ENCODE measurements around the gene RNF214.
"Not testable (repeated sequence)": the region's sequence is repeated elsewhere in the genome, so short reads cannot be mapped to it uniquely, and the experiment has no call there.

RNF214 gene

GRCh38 chr11:117269856-117270255, 37.4 kb downstream of the RNF214 start:
- Mint-ChIP-seq H3K27me3 (no peaks in the 10 kb centered on the region), H3K4me3 (no peak overlapping the region)

DNA sequence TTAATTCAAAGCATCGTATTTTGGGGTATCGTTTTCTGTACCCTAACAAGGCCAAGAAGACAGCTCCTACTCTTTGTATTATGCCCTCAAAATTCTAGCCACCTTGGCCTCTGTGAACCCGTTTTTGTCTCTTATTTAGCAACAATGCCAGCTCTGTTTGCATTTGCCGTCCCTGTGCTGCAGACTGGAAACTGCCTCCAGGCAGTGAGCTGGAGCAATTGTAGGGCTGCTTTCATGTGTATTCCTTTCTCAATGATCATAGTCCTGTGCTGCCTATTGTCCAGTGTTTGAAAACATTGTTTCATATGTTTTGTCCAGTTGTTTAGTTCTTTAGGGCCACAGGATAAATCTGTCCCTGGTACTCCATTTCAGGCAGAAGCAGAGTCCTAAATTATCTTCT, 38.7 kb downstream of the RNF214 start:
- no peaks in the 10 kb centered on the region for H3K27me3 Mint-ChIP-seq
- H3K36me3 Mint-ChIP-seq, result peaks cover 25% of the 10 kb centered on the region
- no peak overlapping the region for H3K27ac Mint-ChIP-seq
- no peak overlapping the region for H3K4me3 Mint-ChIP-seq
- peaks cover 7% of the 10 kb centered on the region for H3K4me1 Mint-ChIP-seq (ENCODE audit: low read depth)
- peaks cover 8% of the 10 kb centered on the region for H3K9me3 Mint-ChIP-seq (ENCODE audit: low read depth)

More at GRCh38 chr11:117269856-117270255, 37.4 kb downstream of the RNF214 start:
- peaks cover 3% of the 10 kb centered on the region for H3K4me1 Mint-ChIP-seq (ENCODE audit: low read depth)
- peaks cover 8% of the 10 kb centered on the region for H3K9me3 Mint-ChIP-seq (ENCODE audit: low read depth)
- H3K36me3 Mint-ChIP-seq, result peaks cover 23% of the 10 kb centered on the region
- H3K27ac Mint-ChIP-seq, result no peak overlapping the region

- H3K27ac Mint-ChIP-seq; H3K4me3 Mint-ChIP-seq; H3K9me3 Mint-ChIP-seq (ENCODE audit: low read depth); H3K27me3 Mint-ChIP-seq; H3K4me1 Mint-ChIP-seq (ENCODE audit: low read depth): not testable (repeated sequence)
- H3K36me3 Mint-ChIP-seq, result peaks cover 25% of the 10 kb centered on the region
Measured at GRCh38 chr11:117272175-117272574, 39.7 kb downstream of the RNF214 start.

DNA sequence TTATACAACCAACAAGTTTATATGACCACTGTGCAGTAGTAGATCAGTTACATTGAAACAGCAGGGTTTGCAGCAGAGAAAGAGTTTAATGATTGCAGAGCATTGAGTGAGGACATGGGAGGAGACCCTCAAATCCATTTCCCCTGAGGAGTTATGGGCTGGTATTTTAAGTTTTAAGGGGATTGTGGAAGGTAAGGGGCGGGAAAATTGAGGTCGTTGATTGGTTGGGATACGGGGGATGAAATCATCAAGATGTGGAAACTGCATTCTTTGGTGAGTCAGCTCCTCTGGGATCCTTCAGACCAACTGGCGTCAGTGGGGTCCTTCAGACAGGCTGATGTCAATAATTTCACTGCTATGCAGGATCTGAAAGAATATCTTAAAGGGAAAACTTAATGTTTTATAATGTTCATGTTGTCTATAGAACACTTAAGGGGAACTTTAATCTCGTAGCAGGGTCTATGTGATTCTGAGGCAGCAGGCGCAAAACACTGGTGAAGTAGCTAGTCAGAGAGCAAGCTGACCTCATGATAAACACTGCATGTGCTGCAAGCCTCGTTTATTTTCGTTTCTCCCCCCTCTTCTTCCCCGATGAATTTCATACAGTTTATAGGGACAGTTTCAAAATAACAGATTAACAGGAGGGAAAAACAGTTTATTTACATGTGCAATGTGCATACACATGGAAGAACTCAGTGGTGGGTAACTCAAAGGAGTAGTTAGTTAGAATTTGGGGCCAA, 41.2 kb downstream of the RNF214 start:
- Mint-ChIP-seq H3K27ac (no peak overlapping the region), H3K4me1 (ENCODE audit: low read depth) (peaks cover 7% of the 10 kb centered on the region), H3K4me3 (no peak overlapping the region)

GRCh38 chr11:117278347-117278746, 45.9 kb downstream of the RNF214 start:
- Mint-ChIP-seq H3K27me3 (no peaks in the 10 kb centered on the region), H3K27ac (no peak overlapping the region), H3K4me1 (ENCODE audit: low read depth) (peaks cover 17% of the 10 kb centered on the region)

More for the DNA sequence above, 41.2 kb downstream of the RNF214 start:
- H3K36me3 Mint-ChIP-seq, result peaks cover 21% of the 10 kb centered on the region
- H3K27me3 Mint-ChIP-seq, result no peaks in the 10 kb centered on the region
- peaks cover 8% of the 10 kb centered on the region for H3K9me3 Mint-ChIP-seq (ENCODE audit: low read depth)

DNA sequence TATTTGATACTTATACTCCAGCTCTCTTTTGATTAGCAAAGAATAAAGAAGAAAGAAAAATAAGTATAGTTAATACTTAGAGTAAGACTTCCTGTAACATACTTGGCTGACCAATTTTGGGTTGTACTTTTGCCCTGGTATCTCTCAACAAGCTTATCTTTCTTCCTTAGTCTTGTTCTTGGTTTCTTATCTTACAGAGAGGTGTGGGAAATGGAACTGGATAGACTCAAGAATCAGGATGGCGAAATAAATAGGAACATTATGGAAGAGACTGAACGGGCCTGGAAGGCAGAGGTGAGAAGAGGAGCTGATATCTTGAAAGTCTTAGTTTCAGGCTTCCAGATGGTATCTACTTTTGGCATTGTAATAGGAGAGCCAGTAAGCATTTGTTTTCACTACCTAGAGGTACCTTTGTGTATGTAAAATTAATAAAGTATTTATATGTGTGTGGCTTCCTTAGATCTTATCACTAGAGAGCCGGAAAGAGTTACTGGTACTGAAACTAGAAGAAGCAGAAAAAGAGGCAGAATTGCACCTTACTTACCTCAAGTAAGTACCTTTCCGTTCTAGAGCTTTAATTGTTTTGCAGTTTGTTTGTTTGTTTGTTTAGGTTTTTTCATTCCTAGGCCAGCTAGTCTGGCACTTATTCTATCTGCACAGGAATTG, 47.4 kb downstream of the RNF214 start:
- peaks cover 14% of the 10 kb centered on the region for H3K4me1 Mint-ChIP-seq (ENCODE audit: low read depth)
- H3K27me3 Mint-ChIP-seq, result no peaks in the 10 kb centered on the region
- peaks cover 14% of the 10 kb centered on the region for H3K36me3 Mint-ChIP-seq
- H3K9me3 Mint-ChIP-seq (ENCODE audit: low read depth), result no peaks in the 10 kb centered on the region
- peak overlapping the region; percentile 51 for H3K4me3 Mint-ChIP-seq
- peak overlapping the region; percentile 72 for H3K27ac Mint-ChIP-seq

More at GRCh38 chr11:117278347-117278746, 45.9 kb downstream of the RNF214 start:
- peaks cover 3% of the 10 kb centered on the region for H3K9me3 Mint-ChIP-seq (ENCODE audit: low read depth)
- H3K4me3 Mint-ChIP-seq, result no peak overlapping the region
- H3K36me3 Mint-ChIP-seq, result peaks cover 20% of the 10 kb centered on the region

DNA sequence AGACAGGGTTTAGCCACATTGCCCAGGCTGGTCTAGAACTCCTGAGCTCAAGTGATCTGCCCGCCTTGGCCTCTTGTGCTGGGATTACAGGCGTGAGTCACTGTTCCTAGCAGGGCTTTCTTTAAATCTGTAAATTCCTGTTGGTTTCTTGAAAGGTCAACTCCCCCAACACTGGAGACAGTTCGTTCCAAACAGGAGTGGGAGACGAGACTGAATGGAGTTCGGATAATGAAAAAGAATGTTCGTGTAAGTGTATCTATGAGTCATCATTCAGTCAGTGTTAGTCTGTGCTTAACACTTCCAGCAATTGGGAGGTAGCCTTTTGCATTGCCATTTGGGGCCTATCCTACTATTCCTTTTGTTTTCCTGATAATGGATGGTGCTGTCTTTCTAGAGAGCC, 48.7 kb downstream of the RNF214 start:
- H3K36me3 Mint-ChIP-seq, result peaks cover 13% of the 10 kb centered on the region
- H3K27me3 Mint-ChIP-seq, result no peaks in the 10 kb centered on the region
- H3K4me3 Mint-ChIP-seq, result no peak overlapping the region
- H3K4me1 Mint-ChIP-seq (ENCODE audit: low read depth), result peaks cover 10% of the 10 kb centered on the region
- no peak overlapping the region for H3K27ac Mint-ChIP-seq
- no peaks in the 10 kb centered on the region for H3K9me3 Mint-ChIP-seq (ENCODE audit: low read depth)

DNA sequence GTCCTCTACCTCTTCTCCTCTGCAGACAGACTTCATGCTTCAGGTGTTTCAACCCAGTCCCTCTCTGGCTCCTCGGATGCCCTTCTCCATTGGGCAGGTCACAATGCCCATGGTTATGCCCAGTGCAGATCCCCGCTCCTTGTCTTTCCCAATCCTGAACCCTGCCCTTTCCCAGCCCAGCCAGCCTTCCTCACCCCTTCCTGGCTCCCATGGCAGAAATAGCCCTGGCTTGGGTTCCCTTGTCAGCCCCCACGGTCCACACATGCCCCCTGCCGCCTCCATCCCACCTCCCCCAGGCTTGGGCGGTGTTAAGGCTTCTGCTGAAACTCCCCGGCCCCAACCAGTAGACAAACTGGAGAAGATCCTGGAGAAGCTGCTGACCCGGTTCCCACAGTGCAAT, 49.4 kb downstream of the RNF214 start:
- no peak overlapping the region for H3K27ac Mint-ChIP-seq
- no peak overlapping the region for H3K4me3 Mint-ChIP-seq
- H3K9me3 Mint-ChIP-seq (ENCODE audit: low read depth), result no peaks in the 10 kb centered on the region

GRCh38 chr11:117282956-117283355, 50.5 kb downstream of the RNF214 start:
- Mint-ChIP-seq H3K4me3 (no peak overlapping the region), H3K27ac (no peak overlapping the region), H3K4me1 (ENCODE audit: low read depth) (peaks cover 10% of the 10 kb centered on the region), H3K27me3 (no peaks in the 10 kb centered on the region), H3K9me3 (ENCODE audit: low read depth) (no peaks in the 10 kb centered on the region), H3K36me3 (peaks cover 15% of the 10 kb centered on the region)

More for the DNA sequence above, 49.4 kb downstream of the RNF214 start:
- Mint-ChIP-seq H3K4me1 (ENCODE audit: low read depth) (peaks cover 10% of the 10 kb centered on the region), H3K36me3 (peaks cover 15% of the 10 kb centered on the region), H3K27me3 (no peaks in the 10 kb centered on the region)

DNA sequence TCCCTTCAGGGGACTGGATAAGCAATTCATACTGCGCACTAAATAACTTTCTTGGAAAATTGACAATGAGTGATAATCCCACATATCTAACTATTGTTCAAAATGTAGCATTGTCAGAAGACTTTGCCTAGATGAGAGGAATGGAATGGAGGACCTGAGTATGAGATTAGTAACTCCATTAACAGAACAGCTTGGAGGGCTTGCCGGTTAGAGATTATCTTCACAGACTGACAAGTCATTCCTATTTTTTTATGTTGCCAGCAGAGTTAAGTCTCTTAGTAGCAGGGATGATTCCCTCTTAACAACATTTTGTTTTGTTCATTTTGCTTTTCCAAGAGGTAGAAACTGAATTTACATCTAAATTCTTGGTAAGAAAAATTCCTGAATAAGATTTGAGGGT, 51.6 kb downstream of the RNF214 start:
- Mint-ChIP-seq H3K27ac (no peak overlapping the region), H3K27me3 (no peaks in the 10 kb centered on the region), H3K36me3 (peaks cover 18% of the 10 kb centered on the region), H3K9me3 (ENCODE audit: low read depth) (no peaks in the 10 kb centered on the region), H3K4me3 (no peak overlapping the region), H3K4me1 (ENCODE audit: low read depth) (peaks cover 9% of the 10 kb centered on the region)

DNA sequence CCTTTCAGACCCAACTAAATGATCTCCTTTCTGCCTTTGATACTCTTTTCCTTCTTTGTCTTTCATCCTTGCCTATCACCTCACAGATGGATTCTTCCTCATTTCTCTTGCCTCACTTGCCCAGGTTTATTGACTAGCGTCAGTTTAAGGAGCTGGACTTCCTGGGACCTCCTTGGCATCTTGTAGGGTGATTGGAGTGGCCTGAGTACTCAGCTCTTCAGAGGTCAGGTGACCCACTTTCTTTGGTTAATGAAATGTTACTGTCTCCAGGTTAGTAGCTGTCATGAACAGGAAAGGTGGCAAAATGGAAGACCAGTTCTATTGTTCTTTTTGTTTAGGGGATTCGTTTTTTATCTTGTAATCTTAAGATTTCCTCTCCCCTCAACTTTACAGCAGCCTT, 54.1 kb downstream of the RNF214 start:
- H3K4me1 Mint-ChIP-seq (ENCODE audit: low read depth), result no peaks in the 10 kb centered on the region
- no peak overlapping the region for H3K27ac Mint-ChIP-seq
- no peaks in the 10 kb centered on the region for H3K9me3 Mint-ChIP-seq (ENCODE audit: low read depth)
- H3K4me3 Mint-ChIP-seq, result no peak overlapping the region
- peaks cover 17% of the 10 kb centered on the region for H3K36me3 Mint-ChIP-seq
- H3K27me3 Mint-ChIP-seq, result no peaks in the 10 kb centered on the region

GRCh38 chr11:117287668-117288067, 55.2 kb downstream of the RNF214 start:
- peaks cover 10% of the 10 kb centered on the region for H3K36me3 Mint-ChIP-seq
- peak overlapping the region; percentile 46 for H3K27ac Mint-ChIP-seq
- no peaks in the 10 kb centered on the region for H3K27me3 Mint-ChIP-seq
- H3K4me3 Mint-ChIP-seq, result no peak overlapping the region
- H3K9me3 Mint-ChIP-seq (ENCODE audit: low read depth), result no peaks in the 10 kb centered on the region
- H3K4me1 Mint-ChIP-seq (ENCODE audit: low read depth), result no peaks in the 10 kb centered on the region

GRCh38 chr11:117289795-117290194, 57.3 kb downstream of the RNF214 start:
- H3K36me3 Mint-ChIP-seq, result peaks cover 10% of the 10 kb centered on the region
- H3K9me3 Mint-ChIP-seq (ENCODE audit: low read depth), result no peaks in the 10 kb centered on the region
- no peak overlapping the region for H3K27ac Mint-ChIP-seq
- H3K4me3 Mint-ChIP-seq, result no peak overlapping the region
- H3K27me3 Mint-ChIP-seq, result no peaks in the 10 kb centered on the region
- no peaks in the 10 kb centered on the region for H3K4me1 Mint-ChIP-seq (ENCODE audit: low read depth)

DNA sequence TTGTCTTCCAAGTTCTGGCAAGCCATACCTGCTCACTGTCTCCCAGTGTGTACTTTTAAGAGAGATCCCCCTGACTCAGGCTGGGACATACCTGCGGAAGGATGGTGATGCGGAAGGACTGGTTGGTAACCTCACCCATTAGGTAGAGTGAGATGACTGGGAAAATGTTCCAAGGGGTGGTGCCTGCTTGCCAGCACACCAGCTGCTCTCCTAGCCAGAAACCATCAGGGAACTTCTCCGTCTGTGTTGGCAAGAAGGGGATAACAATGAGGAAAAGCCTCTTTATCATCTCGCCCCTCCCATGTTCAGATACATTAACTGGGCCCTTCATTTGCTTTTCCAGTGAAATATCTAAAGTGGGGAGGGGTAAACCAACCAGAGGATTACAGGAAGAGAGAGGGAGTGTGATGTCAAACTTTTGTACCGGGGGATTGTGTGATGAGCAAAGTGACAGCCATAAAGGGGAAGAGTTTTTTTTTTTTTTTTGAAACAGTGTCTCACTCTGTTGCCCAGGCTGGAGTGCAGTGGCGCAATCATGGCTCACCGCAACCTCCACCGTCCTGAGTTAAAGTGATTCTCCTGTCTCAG, 58.4 kb downstream of the RNF214 start, which contains the start of gene BACE1-AS:
BACE1-AS (plus strand) TSS at position 538 of the 588 bp plus-strand sequence.
- Mint-ChIP-seq H3K4me3 (no peak within 1 kb of the TSS), H3K4me1 (ENCODE audit: low read depth) (no peaks in the 10 kb centered on the region), H3K9me3 (ENCODE audit: low read depth) (no peaks in the 10 kb centered on the region), H3K27ac (no peak within 1 kb of the TSS), H3K27me3 (no peaks in the 10 kb centered on the region), H3K36me3 (peaks cover 7% of the 10 kb centered on the region)

GRCh38 chr11:117292616-117293015, 60.1 kb downstream of the RNF214 start:
- Mint-ChIP-seq H3K4me3 (no peak overlapping the region), H3K27ac (peak overlapping the region; percentile 41), H3K27me3 (no peaks in the 10 kb centered on the region)

More at GRCh38 chr11:117292616-117293015, 60.1 kb downstream of the RNF214 start:
- H3K9me3 Mint-ChIP-seq (ENCODE audit: low read depth), result no peaks in the 10 kb centered on the region
- peaks cover 5% of the 10 kb centered on the region for H3K36me3 Mint-ChIP-seq
- H3K4me1 Mint-ChIP-seq (ENCODE audit: low read depth), result no peaks in the 10 kb centered on the region
